ENCODE measurements around the gene ZNF619.
A peak's percentile ranks its signal among the peaks of the same experiment; 100 is the strongest.

ZNF619 gene

DNA sequence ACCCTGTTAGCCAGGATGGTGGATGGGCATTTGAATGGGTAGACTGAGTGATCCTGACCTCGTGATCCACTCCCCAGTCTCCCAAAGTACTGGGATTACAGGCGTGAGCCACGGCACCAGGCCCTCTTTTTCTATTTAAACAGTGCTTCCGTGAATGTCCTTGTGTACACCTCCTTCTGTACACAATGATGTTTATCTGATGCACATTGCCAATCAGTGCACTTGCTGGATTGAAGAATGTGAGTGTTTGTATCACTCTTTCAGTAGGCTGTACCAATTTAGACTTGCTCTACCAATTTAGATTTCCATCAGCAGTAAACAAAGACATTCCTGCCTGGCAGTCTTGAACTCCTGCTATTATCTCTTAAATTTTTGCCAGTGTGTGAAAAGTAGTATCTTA lies 8.9 kb upstream of the ZNF619 start:
- DNase-seq: no peak

DNA sequence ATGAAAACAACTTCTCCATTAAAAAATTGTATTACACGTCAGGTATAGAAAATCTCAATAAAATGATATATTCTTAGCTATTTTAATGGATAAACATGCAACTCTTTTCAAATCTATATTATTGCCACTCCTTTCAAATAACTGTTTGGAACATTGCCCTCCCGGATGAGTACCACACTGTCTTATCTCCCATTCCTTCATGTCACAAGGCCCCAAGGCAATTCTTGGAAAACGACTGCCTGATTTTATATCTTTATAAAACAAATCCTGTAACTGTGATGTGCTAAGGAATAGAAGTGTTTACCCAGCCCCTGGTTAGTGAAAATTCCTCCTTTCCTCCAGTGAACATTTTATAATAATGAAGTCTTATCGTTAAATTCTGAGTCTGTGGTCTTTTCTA lies 6.2 kb upstream of the ZNF619 start:
- no peak for DNase-seq

DNA sequence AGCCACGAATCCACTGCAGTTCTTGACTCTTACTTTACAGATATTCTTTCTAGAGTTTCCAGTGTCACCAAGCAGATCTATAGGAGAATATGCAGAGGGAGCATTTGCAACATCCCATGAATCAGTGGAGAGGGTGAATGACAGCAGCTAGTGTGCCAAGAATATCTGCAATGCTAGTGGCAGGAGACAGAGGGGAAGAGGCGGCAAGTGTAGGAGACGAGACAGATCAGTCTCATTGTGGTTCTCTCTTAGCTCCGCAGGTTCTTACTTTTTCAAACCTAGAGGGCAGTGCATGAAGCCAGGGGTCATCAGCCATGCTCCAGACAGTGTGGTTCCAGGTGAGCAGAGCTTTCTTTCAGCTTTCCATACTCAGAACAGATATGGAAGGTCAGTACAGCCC lies 744 bp downstream of the ZNF619 start:
- no peak for DNase-seq

DNA sequence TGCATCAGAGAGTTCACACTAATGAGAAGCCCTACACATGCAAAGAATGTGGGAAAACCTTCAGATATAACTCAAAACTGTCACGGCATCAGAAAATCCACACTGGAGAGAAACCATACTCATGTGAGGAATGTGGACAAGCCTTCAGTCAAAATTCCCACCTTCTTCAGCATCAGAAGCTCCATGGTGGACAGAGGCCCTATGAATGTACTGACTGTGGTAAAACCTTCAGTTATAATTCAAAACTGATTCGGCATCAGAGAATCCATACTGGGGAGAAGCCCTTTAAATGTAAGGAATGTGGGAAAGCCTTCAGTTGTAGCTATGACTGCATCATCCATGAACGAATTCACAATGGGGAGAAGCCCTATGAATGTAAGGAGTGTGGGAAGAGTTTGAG lies 10.2 kb downstream of the ZNF619 start:
- no peak for DNase-seq

DNA sequence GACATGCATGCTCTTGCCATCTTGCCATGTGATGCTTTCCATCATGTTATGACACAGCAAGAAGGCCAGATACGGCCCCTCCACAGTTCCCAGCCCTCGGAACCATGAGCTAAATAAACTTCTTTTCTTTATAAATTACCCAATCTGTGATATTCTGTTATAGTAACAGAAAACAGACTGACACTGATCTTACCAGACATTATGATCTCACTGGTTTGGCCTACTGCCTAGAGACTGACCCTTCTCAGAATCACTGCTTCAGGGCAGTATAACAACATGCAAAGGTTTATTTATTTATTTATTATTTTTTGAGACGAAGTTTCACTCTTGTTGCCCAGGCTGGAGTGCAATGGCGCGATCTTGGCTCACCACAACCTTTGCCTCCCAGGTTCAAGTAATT lies 14.0 kb downstream of the ZNF619 start:
- DNase-seq: no peak

DNA sequence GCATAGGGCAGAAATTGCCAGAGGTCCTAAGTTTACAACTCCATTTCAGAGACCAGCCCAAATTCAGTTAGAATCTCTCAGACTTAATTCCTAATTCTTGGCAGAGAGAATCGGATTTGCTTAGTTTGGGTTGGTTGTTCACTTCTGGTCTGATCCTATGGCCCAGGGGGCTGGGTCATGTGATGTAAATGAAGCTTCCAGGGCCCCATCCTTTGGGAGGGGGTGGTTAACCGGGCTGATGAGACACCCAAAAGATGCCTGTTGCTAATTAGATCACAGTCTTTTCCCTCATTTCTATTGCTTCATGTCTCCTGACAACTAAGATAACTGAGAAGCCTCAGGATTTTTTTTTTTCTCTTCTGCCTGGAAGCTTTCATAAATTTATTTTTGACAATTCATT lies 17.8 kb downstream of the ZNF619 start:
- no peak for DNase-seq

DNA sequence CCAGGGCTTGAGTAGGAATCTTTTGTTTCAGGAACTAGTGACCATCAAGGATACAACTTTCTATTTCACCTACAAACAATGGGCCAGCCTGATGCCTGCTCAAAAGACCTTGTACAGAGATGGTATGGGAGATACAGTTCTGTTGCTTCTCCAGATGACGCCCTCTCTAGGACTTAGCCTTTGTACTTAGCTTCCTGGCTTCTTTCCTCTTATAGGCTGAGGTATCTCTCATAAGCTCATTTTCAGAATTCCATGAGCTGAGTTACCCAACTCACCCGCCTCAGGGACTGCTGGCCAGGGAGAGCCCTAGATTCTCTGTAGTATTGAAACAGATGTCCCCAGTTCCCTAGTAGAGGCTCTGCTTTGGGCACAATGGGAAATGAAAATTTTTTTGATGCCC lies 20.4 kb downstream of the ZNF619 start:
- no peak for DNase-seq

DNA sequence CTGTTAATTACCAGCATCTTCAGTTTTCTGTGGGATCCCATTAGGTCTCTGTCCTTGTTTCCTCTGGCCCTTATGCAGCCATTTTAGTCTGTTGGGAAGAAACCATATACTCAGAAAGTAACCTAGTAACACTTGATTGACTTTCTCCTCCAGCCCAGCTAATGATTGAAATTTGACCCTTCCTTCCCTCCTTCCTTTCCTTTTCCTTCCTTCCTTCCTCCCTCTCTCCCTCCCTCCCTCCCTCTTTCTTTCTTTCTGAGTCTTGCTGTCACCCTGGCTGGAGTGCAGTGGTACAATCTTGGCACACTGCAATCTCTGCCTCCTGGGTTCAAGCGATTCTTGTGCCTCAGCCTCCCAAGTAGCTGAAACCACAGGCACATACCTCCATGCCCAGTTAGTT lies 23.0 kb downstream of the ZNF619 start:
- DNase-seq: no peak

DNA sequence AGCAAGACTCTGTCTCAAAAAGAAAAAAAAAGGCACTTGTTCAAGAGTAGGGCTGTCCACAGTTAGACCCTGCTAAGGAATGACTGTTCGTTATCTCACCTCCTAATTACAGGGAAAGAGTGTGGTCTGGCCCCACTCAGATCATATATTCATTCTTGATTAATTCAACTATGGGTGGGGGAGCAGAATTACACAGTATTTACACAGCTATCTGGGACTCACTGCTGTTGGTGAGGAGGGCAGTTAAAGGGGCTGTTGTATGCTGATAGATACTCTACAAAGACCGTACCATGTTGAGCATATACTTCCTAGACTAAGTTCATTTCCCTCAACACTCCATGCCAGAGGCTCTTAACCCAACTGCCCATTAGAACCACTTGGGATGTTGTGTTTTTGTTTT lies 25.1 kb downstream of the ZNF619 start:
- DNase-seq: no peak

DNA sequence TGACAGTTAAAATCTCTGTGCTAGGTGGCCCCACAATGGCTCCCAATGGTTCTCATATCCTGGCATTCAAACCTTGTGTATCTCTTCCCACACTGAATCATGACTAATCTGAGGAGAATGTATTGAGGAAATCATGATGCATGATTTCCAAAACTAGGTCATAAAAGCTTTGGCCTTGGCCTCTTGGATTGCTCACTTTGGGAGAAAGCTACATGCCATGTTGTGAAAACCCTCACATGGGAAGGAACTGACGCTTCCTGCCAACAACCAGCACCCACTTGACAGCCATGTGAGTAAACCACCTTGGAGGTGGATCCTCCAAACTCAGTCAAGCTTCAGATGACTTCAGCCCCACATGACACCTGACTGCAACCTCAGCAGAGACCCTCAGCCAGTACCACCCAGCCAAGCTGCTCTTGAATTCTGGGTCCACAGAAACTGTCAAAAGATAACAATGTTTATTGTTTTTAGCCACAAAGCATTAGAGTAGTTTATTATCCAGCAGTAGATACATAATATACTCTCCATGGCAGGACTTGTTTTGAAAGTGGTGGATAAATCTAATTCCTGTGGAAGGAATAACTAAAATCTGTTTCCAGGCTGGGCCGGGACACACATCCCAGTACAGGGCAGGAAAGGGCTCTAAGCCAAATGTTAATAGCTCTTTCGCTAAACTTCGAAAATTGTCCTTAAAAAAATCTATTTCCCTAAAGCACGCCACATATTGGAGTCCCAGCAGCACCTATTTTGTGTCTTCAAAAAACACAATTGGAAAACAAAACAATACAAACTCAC lies 27.9 kb downstream of the ZNF619 start:
- DNase-seq: peak; percentile 13

DNA sequence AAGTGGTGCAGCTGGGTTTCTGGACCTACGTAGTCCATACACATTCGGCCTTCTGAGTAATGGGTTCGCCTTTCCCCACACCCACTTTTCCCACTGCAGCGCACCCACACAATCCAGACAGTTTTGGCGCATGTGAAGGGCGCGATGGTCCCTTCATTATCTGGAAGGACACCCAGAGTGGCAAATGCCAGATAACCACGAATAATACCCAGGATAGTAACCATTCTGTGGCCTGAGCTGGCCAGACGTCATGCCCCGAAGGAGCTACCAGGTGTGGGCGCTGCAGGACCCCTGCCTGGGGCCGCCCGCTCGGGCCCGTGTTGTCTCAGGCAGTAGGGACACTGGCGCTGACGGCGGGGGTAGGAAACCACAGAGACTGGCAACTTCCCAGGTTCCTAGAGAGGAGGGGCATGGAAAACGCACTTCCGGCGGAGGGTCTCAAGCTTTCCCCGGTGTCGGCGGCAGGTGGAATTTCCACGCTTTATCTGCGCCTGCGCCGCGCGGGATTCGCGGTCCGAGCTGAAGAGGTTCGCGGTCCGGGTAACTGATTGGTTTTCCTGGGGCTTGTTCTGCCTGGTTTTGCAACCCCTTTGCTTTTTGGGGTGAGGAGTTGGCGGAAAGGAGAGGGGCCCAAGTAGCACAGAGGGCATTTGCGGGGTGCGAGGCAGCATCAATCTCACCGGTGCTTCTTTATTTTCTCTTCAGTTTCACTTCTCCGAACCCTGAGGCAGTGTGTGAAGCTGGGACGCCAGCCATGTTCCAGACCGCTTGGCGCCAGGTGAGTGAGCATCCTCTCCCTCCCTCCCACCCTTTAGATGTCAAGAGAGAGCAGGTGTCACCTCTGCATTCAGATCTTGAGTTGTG lies 28.9 kb downstream of the ZNF619 start, which contains the start of gene ZNF620:
TSS of gene ZNF620 (plus strand) at position 441 of the 864 bp plus-strand sequence. CDS start at position 755, 314 bp downstream.
- peak; percentile 25 for DNase-seq

DNA sequence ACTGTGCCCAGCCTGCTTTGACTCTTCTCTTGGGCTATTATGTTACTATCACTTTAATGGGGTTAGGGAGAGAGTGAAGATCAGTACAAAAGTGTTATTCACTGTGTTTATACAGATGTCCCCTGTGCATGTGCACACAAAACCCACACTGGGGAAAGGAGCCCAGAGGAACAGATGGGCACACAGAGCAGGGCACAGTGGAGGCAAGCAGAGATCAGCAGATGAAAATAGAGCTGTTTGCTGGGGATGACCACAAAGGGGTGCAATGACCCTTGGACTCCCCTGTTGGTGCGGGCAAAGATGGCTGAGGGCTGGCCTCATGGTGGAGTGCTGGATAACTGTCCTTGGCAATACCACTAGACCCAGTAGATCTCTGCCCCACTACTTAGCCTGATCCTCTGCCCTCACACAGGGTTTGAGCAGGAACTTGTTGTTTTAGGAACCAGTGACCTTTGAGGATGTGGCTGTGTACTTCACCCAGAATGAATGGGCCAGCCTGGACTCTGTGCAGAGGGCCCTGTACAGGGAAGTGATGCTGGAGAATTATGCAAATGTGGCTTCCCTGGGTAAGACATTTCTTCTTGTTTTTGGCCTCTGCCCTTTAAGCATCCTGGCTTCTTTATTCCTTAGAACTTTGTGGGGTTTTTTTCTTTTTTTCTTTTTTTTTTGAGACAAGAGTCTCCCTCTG lies 34.3 kb downstream of the ZNF619 start:
- DNase-seq: no peak

DNA sequence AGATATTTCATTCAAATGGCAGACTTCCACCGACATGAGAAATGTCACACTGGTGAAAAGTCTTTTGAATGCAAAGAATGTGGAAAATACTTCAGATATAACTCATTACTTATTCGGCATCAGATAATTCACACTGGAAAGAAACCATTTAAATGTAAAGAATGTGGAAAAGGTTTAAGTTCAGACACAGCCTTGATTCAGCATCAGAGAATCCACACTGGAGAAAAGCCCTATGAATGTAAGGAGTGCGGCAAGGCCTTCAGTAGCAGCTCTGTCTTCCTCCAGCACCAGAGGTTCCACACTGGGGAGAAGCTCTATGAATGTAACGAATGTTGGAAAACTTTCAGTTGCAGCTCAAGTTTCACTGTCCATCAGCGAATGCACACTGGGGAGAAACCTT lies 39.3 kb downstream of the ZNF619 start:
- no peak for DNase-seq

DNA sequence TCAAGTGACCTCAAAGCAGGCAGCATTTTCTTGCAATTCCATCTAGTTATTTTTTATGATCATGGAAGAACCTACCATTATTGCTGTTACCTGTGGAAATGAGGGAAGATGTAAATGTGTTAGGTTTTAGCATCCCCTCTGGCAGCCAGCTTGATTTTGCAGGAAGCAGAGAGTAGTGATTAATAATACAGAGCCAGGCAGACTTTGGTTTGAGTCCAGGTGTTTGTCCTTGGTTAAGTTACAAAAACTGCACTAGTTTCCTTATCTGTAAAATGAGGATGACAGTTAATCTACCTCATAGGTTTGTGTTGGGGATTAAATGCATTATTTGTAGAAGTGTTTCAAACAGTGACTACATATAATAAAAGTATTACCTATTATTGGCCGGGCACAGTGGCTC lies 41.1 kb downstream of the ZNF619 start:
- DNase-seq: no peak

DNA sequence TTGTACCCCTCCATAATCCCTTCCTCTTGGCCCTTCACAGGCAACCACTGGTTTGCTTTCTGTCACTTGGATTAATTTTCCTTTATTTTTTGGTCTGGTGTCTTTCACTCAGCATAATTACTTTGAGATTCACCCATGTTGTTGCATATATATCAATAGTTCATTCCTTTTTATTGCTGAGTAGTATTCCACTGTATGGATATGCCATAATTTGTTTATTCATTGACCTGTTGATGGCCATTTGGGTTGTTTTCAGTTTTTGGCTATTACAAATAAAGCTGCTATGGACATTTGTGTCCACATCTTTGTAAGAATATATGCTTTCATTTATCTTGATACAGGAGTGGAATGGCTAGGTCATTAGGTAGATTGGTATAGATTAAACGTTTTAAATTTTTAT lies 41.9 kb downstream of the ZNF619 start:
- DNase-seq: no peak

DNA sequence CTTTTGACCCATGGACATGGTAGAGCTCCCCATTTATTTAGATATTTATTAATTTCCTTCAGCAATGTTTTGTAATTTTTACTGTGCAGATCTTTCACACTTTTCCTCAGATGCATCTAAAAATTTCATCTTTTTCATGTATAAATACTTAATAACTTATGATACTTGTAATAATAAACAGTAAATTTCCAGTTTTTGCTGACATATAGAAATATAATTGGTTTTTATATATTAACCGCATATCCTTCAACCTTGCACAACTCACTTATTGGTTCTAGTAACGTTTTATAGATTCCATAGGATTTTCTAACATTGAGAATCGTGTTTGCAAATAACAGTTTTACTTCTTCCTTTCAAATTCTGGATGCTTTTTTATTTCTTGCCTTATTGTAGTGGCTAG lies 44.3 kb downstream of the ZNF619 start:
- no peak for DNase-seq

DNA sequence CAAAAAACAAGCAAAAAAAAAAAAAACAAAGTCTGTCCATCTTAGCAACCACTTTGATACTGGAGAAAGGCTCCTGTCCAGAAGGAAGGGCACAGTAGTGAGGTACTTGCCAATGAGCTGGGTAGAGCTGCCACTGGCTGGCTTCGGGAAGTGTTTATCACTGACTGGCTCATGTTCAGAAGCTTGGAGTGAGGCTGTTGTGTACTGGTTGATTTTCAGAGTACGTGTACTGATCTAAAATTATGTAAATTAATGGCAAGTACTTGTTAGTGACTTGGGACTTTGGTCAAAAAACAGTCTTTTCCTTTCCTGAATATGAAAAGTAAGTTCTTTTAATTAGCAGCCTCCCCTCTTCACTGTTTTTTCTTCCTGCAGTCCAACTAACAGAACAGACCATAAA lies 46.9 kb downstream of the ZNF619 start:
- no peak for DNase-seq

DNA sequence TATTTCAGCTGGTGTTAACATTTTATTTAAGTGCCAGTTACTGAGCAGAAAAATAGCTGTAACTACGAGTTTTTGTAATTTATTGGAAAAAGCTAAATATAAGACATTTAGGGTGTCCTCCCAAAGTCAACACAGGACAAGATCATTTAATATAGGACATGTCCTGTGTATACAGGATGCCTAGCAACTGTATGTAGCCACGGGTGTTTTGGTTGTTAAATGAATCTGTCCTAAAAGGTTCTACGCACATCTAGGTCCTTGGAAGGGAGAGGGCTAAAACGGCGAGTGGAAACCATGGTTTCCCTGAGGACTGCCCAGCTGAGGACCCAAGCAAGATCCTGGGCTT lies 47.3 kb downstream of the ZNF619 start:
- DNase-seq: no peak

DNA sequence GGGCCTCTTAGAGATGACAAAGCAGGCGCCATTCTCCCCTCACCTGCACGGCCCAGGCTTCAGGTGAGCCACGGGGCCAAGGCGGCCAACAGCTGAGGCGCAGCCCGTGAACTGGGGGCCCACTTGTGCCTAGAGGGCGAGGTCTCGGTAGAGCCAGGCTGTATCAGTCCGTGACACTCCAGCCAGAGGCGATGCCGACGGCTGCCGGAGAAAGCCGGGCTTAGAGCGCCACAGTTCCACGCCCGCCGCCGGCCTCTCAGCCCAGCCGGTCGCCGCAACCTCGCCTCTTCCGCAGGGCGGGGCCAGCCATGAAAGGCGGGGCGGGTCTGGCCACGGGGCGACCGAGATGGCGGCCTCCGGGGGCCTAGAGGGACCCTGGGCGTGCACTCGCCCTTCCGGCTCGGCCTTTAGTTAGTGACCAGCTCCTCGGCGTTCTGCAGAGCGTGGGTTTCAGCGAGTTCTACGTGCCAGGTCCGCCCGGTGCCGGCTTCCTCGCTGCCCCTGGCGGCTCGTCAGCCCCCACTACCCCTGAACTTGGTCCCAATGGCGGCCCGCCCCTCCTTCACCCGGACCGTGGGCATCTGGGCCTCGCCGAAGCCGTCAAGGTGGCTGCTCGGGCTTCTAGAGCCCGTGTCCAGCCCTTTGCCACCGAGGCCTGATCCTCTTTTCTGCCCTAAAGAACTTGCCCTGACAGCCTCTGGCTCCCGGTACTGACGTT lies 47.8 kb downstream of the ZNF619 start, which contains the start of gene ZNF621:
TSS of gene ZNF621 (plus strand) at position 393 of the 718 bp plus-strand sequence. CDS start 881 bp downstream, outside the sequence.
- peak; percentile 80 for DNase-seq

DNA sequence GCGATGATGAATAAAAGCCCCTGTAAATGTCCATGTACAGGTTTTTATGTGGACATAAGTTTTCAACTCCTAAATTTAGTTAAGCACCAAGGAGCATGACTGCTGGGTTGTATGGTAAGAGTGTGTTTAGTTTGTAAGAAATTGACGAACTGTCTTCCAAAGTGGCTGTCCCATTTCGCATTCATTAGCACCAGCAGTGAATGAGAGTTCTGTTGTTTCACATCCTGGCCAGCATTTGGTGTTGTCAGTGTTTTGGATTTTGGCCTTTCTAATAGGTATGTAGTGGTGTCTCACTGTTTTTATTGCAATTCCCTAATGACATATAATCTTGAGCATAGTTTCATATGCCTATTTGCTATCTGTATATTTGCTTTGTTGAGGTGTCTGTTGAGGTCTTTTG lies 51.5 kb downstream of the ZNF619 start:
- DNase-seq: no peak

DNA sequence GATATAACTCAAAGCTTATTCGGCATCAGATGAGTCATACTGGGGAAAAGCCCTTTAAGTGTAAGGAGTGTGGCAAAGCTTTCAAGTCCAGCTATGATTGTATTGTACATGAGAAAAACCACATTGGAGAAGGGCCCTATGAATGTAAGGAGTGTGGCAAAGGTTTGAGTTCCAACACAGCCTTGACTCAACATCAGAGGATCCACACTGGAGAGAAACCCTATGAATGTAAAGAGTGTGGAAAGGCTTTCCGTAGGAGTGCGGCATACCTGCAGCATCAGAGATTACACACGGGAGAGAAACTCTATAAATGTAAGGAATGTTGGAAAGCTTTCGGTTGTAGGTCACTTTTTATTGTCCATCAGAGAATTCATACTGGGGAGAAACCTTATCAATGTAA lies 55.3 kb downstream of the ZNF619 start:
- DNase-seq: no peak

DNA sequence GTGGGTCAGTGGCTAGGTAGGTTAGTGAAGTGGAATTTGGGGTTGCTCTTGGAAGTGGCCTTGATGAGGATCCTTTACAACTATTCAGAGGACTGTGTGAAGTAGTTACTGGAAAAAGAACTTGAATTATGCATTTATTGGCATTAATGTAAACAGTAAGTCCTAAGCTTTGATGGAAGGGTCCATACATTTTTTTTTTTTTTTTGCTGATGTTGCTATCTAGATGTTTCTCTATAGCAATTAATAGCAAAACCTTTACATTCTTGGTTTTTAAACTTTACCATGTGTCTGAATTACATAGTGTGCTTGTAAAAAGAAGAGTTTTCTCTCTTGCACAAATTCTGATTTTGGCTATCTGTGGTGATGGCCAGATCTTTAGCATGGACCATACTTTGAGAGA lies 57.4 kb downstream of the ZNF619 start:
- DNase-seq: no peak
